ENCODE data around the gene RCAN3. TPM values are rescaled to one million over a fixed set of nuclear protein-coding genes. Genes with fewer than 3 reads are reported as not detected.

The RCAN3 gene
- total and polyA plus RNA-seq, 9 of the 15 experiments (the other 6 are each of a cell fraction or from before 2014, with no cell fraction given), result 0.10 to 1.4 (median 0.43) TPM

GRCh38 chr1:24457866-24458265 lies 44.8 kb upstream of the RCAN3 start:
- H3K9me3 ChIP-seq (replicated peaks; ENCODE audit: control insufficient read depth, insufficient read depth, low read depth, low read length), result no peaks in the 10 kb centered on the region
- no peak overlapping the region for H3K27ac ChIP-seq (ENCODE audit: extremely low read depth, low read depth, low read length)
- ATAC-seq, result no peak
- no peak overlapping the region for H3K4me3 ChIP-seq
- no peak for FAIRE-seq
- DNase-seq (ENCODE audit: extremely low read depth in 1 of 4, low spot score in 3 of 4), result no peak
- H3K4me1 ChIP-seq (replicated peaks in 1 of 2; ENCODE audit: control insufficient read depth in 2 of 2, insufficient read depth in 2 of 2, low read length in 2 of 2), result no peaks in the 10 kb centered on the region; a peak in 1 of 5 replicates
- H3K4me2 ChIP-seq (ENCODE audit: insufficient read depth, low read length), result no peak overlapping the region
- no peaks in the 10 kb centered on the region for H3K79me2 ChIP-seq (ENCODE audit: control insufficient read depth, insufficient read depth, low read length)
- ChIA-PET CTCF (ENCODE audit: low intra/inter-chr PET ratio) (no interaction called here), POLR2A (interaction anchor here (0.7 to 1.7 kb wide), 3 partner anchors 15 to 84 kb away, joined by 4 to 6 read pairs (median 5); no protein-coding TSS in a partner anchor)
- BruUV-seq (replicated peaks), result no TSS peak
- H3K9ac ChIP-seq (ENCODE audit: insufficient read depth in 1 of 2, low read depth in 2 of 2, low read length in 2 of 2), result no peak overlapping the region
- WGBS (ENCODE audit: insufficient coverage, low coverage, missing lambda C conversion rate), result 75% methylated on average over 3 of the region's 3 CpGs
- H3K27me3 ChIP-seq (ENCODE audit: control insufficient read depth in 2 of 2, insufficient read depth in 2 of 2, low read length in 2 of 2), result no peaks in the 10 kb centered on the region
- in situ Hi-C loops (cut with MboI) (no loop called here), intact Hi-C loops (cut with micrococcal nuclease) (no loop called here)
- no peak overlapping the region for H2AFZ ChIP-seq (ENCODE audit: low read depth, low read length)
- no peaks in the 10 kb centered on the region for H4K20me1 ChIP-seq (replicated peaks; ENCODE audit: control insufficient read depth, insufficient read depth, low read length)
- no peaks in the 10 kb centered on the region for H3K9me1 ChIP-seq (ENCODE audit: control insufficient read depth, insufficient read depth, low read length)
- peaks cover 45% of the 10 kb centered on the region; the same call in 2 of the 3 replicates for H3K36me3 ChIP-seq (ENCODE audit: control insufficient read depth, insufficient read depth, low read length)
- no peak for TF ChIP-seq PHF21A (IDR thresholded peaks at IDR 0.05; ENCODE audit: borderline replicate concordance, low read depth)
- TF ChIP-seq KAT8 (IDR thresholded peaks at IDR 0.05; ENCODE audit: low read depth), result no peak
- no peak for TF ChIP-seq RB1 (IDR thresholded peaks at IDR 0.05; ENCODE audit: low read depth)
- no peak for TF ChIP-seq ZBTB2 (IDR thresholded peaks at IDR 0.05)
- no peak for TF ChIP-seq YBX1 (IDR thresholded peaks at IDR 0.05)
- TF ChIP-seq, protein P1, sequence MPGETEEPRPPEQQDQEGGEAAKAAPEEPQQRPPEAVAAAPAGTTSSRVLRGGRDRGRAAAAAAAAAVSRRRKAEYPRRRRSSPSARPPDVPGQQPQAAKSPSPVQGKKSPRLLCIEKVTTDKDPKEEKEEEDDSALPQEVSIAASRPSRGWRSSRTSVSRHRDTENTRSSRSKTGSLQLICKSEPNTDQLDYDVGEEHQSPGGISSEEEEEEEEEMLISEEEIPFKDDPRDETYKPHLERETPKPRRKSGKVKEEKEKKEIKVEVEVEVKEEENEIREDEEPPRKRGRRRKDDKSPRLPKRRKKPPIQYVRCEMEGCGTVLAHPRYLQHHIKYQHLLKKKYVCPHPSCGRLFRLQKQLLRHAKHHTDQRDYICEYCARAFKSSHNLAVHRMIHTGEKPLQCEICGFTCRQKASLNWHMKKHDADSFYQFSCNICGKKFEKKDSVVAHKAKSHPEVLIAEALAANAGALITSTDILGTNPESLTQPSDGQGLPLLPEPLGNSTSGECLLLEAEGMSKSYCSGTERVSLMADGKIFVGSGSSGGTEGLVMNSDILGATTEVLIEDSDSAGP (CRISPR knock-in tag; IDR thresholded peaks at IDR 0.05), result no peak
- TF ChIP-seq U2AF1 (optimal IDR thresholded peaks at IDR 0.05; ENCODE audit: low read depth, low read length), result no peak
- no peak for TF ChIP-seq BACH1 (tag; IDR thresholded peaks at IDR 0.05)
- no peak for TF ChIP-seq ZBED1 (IDR thresholded peaks at IDR 0.05)
- TF ChIP-seq DNMT1 (IDR thresholded peaks at IDR 0.05), result no peak
- TF ChIP-seq FUS (optimal IDR thresholded peaks at IDR 0.05; ENCODE audit: low read depth, low read length), result no peak
- TF ChIP-seq ZNF253 (CRISPR knock-in tag; conservative IDR thresholded peaks at IDR 0.05), result no peak
- TF ChIP-seq, protein P2, sequence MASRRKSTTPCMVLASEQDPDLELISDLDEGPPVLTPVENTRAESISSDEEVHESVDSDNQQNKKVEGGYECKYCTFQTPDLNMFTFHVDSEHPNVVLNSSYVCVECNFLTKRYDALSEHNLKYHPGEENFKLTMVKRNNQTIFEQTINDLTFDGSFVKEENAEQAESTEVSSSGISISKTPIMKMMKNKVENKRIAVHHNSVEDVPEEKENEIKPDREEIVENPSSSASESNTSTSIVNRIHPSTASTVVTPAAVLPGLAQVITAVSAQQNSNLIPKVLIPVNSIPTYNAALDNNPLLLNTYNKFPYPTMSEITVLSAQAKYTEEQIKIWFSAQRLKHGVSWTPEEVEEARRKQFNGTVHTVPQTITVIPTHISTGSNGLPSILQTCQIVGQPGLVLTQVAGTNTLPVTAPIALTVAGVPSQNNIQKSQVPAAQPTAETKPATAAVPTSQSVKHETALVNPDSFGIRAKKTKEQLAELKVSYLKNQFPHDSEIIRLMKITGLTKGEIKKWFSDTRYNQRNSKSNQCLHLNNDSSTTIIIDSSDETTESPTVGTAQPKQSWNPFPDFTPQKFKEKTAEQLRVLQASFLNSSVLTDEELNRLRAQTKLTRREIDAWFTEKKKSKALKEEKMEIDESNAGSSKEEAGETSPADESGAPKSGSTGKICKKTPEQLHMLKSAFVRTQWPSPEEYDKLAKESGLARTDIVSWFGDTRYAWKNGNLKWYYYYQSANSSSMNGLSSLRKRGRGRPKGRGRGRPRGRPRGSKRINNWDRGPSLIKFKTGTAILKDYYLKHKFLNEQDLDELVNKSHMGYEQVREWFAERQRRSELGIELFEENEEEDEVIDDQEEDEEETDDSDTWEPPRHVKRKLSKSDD (conservative IDR thresholded peaks at IDR 0.05; ENCODE audit: low read length), result no peak
- no peak for TF ChIP-seq POU5F1 (IDR thresholded peaks at IDR 0.05; ENCODE audit: borderline replicate concordance, low read depth, low read length, partially characterized antibody)
- no peak for TF ChIP-seq SUPT5H (IDR thresholded peaks at IDR 0.05)
- no peak for TF ChIP-seq MAFF (IDR thresholded peaks at IDR 0.05; ENCODE audit: low read length)

All from K562 (cell line).